Esophagus squamous epithelium (tissue), 4 donors: ENCODE results near the gene DCTN4.

ENCODE experiments used
- CTCF ChIP-seq, 6 experiments: fragments of 450-650 bp in 4 of 6; fragments of 200-600 bp in 2 of 6; sonication (generic) in 2 of 6; IDR thresholded peaks; one replicate each; pipeline ENCODE4 v1.5.1; 2016 to 2019; ENCODE audit warnings: antibody characterized with exemption in 6 of 6, mild to moderate bottlenecking in 4 of 6, moderate library complexity in 4 of 6
- POLR2A ChIP-seq, 4 donors: fragments of 450-650 bp; IDR thresholded peaks; one replicate each; pipeline ENCODE4 v1.6.1; 2017; ENCODE audit warnings: antibody characterized with exemption in 4 of 4, mild to moderate bottlenecking in 4 of 4, moderate library complexity in 3 of 4

GRCh38 chr5:150750469-150750868 is 8.3 kb downstream of the DCTN4 start:
- TF ChIP-seq CTCF (IDR thresholded peaks at IDR 0.05) (no peak), POLR2A (IDR thresholded peaks at IDR 0.05) (no peak)
